D721Med (cell line): Measurements from ENCODE around the gene DHX30.

ENCODE experiments used
- DNase-seq: peaks from one replicate; pipeline ENCODE4 v3.0.0; 2011; ENCODE audit warnings: low spot score; ENCODE audit not compliant: insufficient read length
- FAIRE-seq: peaks from 2 replicates; lab custom pipeline; 2011; peaks lifted over from hg19 to GRCh38; lab: Jason Lieb, UNC
- CTCF ChIP-seq: IDR thresholded peaks from 2 replicates; pipeline ENCODE4 v1.5.1; 2012; ENCODE audit warnings: mild to moderate bottlenecking, control low read depth; ENCODE audit not compliant: insufficient read depth; ENCODE audit errors: missing control alignments

DHX30 gene

GRCh38 chr3:47865192-47865591, 62.3 kb downstream of the DHX30 start:
- FAIRE-seq (no peak), DNase-seq (no peak)
- TF ChIP-seq CTCF = no peak

- DNase-seq (no peak), FAIRE-seq (no peak)
- no peak for TF ChIP-seq CTCF
These were observed 64.6 kb downstream of the DHX30 start for GRCh38 chr3:47867451-47868044.

GRCh38 chr3:47868306-47868705, 65.4 kb downstream of the DHX30 start:
- no peak for TF ChIP-seq CTCF
- no peak for FAIRE-seq
- no peak for DNase-seq

DNA sequence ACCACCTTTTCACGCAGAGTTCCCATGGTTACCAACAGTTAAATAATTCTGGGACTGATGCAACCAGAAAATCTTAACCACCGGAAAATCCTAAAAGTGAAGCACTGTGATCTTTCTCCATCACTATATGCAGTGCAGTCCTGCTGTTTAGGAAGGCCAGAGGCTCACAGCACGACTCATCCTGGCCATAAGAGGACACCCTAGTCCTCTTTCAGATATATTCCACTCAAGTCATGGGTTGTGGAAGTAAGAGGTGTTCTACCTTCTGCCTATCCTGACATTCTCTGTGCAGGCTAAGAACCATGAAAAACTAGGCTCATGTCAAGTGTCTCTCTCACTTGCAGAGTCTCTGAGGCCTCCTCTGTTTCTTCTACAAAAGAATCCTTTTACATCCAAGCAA, 67.2 kb downstream of the DHX30 start:
- FAIRE-seq (no peak), DNase-seq (no peak)
- no peak for TF ChIP-seq CTCF

- DNase-seq = no peak
- no peak for FAIRE-seq
- TF ChIP-seq CTCF = no peak
These were observed 67.8 kb downstream of the DHX30 start for GRCh38 chr3:47870702-47871260.

DNA sequence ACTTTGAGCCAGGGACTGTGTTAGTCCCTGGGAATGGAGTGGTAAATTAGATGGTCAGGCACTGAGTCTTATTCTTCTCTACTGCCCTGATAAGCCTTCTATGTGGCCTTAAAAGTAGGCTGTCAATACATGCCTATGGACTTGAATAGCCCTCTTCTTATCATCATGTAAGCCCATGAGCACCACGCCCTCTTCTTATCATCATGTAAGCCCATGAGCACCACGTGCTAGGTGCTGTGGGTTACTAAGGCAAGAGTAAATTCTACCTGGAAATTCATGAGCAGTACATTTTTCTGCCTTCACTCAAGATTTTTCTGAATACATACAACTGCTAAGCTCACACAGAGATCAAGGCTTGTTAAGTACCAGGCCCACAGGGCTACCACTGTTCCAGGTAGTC, 68.5 kb downstream of the DHX30 start:
- DNase-seq (no peak), FAIRE-seq (peak; percentile 11)
- no peak for TF ChIP-seq CTCF

GRCh38 chr3:47872916-47873315, 70.0 kb downstream of the DHX30 start:
- TF ChIP-seq CTCF = no peak
- DNase-seq (no peak), FAIRE-seq (peak; percentile 58)
